Adipose tissue (tissue), 3 donors: ENCODE data around the gene UCN3. TPM values are rescaled to one million over a fixed set of nuclear protein-coding genes. Genes with fewer than 3 reads are reported as not detected.
"Not testable (repeated sequence)": the region's sequence is repeated elsewhere in the genome, so short reads cannot be mapped to it uniquely, and the experiment has no call there.

ENCODE experiments used
- H3K27ac ChIP-seq: one replicate; pipeline ENCODE4 v1.5.1; 2013; ENCODE audit warnings: low read depth, low read length
- WGBS, 3 donors: extraction: QIAGEN DNeasy Blood & Tissue Kit; methylation state at CpG; one replicate each; pipeline ENCODE4 v1.1.7; 2013; 5-methylcytosine and 5-hydroxymethylcytosine counted together
- polyA plus RNA-seq, 3 donors: library from polyadenylated mRNA; stranded (reverse); fragments of 200-250 nt; gene quantifications; one replicate each; pipeline ENCODE4 v1.2.3, GENCODE V29; 2013
- donor health status: healthy with polysubstance abuse.
- donor health status: Bipolar disorder and iron deficiency.
- donor health status: healthy.

UCN3 gene
- polyA plus RNA-seq, 3 donors, result 1.5 TPM; not detected in 2

DNA sequence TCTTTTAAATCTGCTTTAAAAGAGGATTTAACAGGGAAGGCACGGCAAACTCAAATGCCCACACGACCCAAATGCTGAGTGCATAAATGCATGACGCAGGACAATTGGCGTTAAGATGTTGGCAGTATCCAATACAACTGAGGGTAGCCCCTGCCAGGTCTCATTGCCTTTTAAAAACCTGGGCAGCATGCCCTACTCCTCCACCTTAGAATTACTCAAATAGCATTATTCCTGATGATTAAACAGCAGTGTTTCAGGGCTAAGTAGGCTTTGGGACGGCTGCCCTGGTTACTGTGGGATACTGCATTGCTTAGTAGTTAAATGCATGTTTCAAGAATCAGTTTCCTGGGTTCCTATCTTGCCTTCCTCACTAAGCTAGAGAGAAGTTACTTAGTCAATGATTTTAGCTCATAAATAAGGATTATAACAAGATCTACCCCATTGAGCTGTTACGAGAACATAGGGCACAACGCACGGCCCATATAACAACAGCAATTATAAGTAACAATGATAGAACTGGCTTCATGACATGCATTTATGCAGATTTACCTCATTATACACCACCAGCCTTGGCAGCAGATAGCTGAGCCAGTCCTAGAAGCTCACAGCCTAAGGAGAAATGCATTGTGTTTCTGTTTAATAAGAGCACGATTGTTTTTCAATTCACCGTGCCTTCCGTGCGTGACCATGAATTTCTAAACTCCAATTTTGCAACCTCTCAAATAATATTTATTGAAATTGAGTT, 32.0 kb downstream of the UCN3 start:
- WGBS, 3 donors, result 88 to 91% (median 90%) methylated on average over 12 of the region's 12 CpGs
- H3K27ac ChIP-seq, result no peak overlapping the region

DNA sequence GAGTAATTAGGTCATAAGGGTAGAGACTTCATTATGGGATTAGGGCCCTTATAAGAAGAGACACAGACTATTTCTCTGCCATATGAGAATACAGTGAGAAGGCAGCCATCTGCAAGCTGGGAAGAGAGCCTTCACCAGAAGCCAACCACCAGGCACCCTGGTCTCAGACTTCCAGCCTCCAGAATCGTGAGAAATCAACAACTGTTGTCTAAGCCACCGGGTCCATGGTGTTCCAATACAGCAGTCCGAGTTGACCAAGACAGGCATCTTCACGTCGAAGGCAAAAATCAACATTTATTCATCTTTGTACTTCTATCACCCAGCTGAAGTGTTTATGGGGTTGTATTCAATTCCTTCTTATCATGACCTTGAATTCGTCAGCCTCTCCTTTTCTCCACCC, 34.6 kb downstream of the UCN3 start:
- no peak overlapping the region for H3K27ac ChIP-seq
- WGBS, 3 donors, result 29 to 83% (median 74%) methylated on average over 6 of the region's 6 CpGs

DNA sequence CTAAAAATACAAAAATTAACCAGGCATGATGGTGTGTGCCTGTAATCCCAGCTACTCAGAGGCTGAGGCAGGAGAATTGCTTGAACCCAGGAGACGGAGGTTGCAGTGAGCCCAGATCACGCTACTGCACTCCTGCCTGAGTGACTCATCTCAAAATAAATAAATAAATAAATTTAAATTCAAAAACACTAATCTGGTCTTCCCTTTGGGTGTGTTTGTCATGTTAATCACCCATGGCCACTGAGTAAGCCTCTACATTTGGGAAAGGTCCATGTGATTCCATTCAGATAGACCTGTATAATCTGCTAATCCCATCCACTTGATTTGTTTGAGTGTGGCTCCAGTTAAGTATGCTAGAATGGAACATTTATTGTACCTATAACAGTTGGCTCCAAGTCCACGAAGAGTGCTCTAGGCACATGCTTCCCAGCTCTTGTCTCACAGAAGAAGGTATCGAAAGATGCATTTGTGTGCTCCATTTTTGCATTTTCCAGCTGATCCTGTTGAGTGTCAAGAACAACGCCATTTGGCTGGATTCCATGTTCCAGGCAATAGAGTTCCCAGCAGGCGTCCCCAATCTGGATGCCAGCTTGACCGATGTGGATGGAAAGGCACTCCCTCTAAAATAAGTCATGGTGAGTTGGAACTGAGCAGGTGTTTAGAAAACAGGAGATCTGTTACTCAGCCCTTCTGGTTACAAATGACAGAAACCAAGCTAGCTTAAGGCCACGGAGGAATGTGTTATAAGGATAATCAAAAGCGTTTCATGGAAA, 35.9 kb downstream of the UCN3 start:
- WGBS, 3 donors, result 89 to 93% (median 90%) methylated on average over 9 of the region's 9 CpGs
- H3K27ac ChIP-seq, result no peak overlapping the region

DNA sequence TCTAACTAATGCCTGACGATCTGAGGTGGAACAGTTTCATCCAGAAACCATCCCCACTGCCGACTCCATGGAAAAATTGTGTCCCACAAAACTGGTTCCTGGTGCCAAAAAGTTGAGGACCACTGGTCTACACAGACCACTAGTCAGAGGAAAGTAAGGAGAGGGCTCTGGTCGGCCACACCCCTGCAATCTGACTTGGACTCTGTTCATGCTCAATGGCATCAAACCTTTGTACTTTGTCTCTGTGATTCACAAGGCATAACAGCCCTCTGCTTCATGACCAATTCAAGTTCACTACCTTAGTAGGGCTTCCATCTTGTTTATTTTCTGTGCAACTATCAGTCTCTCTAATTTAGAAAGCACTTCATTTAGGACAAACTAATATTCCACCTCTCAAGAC, 38.0 kb downstream of the UCN3 start:
- no peak overlapping the region for H3K27ac ChIP-seq
- WGBS, 3 donors, result 80 to 90% (median 86%) methylated on average over 3 of the region's 3 CpGs

DNA sequence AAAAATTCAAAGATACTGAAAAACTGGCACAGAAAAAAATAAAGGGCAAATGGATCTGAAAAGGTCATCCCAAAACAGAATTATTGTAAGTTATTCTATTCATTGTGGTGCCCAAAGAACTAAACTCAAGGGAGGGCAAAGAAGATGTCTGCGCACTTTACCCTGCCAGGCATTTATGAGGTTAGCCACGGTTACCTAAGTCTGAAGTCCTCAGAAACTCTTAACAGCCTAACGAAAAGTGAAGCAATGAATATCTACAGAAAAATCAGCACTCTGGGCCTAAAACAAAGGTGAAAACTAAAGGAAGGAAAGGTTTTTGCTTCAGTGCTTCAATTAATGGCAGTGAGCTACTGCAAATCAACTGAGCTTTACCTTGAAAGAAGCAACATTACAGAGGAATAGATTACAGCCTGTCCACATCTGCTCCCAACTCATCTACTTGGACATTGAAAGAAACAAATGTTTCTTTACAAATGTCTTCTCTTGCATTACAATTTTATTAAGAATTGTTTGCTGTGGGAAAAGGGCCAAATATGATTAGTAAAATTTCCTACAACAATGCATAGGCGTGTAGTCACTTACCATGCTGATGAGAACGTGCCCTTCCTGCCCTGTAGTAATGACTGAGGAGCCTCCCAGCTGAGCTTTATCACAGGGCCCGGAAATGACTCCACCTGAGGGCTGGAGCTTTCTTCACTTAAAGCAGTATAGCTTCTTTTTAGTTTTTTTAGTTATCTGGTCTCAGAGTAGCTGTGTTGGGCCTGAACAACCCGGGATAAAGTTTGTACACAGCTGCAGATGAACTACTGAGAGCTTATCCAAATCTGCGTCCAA, 39.7 kb downstream of the UCN3 start, which contains the start of gene TUBAL3:
TSS of gene TUBAL3 (minus strand) at position 621 of the 834 bp plus-strand sequence. CDS start at position 585, 36 bp downstream.
- WGBS, 3 donors, result 61 to 78% (median 67%) methylated on average over 8 of the region's 8 CpGs
- H3K27ac ChIP-seq, result no peak within 1 kb of the TSS

DNA sequence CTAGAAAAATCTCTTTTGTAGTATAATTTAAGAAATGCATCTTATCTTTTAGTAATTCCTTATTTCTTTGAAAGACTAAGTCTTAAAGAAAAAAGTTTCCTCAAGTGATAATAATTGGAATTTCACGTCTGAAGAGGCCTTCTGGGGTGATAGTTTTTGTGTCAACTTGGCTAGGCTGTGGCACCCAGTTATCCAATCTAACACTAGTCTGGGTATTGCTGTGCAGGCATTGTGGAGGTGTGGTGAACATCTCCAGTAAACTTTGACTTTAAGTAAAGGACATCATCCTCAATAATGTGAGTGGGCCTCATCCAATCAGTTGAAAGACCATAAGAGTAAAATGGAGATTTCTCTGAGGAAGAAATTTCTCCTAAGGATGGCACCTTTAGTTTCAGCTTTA, 42.2 kb downstream of the UCN3 start:
- no peak overlapping the region for H3K27ac ChIP-seq
- WGBS, 3 donors, result 53 to 80% (median 76%) methylated on average over 1 of the region's 1 CpG

DNA sequence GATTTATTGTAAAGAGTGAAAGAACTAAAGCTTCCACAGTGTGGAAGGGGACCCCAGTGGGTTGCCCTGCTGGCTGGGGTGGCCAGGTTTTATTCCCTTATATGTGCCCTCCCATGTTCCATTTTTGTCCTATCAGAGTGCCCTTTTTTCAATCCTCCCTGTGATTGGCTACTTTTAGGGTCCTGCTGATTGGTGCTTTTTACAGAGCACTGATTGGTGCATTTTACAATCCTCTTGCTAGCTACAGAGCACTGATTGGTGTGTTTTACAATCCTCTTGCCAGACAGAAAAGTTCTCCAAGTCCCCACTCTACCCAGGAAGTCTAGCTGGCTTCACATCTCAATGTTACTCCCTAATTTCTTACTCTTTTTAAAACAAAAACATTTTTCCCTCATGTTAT, 46.0 kb downstream of the UCN3 start:
- H3K27ac ChIP-seq, result not testable (repeated sequence)

DNA sequence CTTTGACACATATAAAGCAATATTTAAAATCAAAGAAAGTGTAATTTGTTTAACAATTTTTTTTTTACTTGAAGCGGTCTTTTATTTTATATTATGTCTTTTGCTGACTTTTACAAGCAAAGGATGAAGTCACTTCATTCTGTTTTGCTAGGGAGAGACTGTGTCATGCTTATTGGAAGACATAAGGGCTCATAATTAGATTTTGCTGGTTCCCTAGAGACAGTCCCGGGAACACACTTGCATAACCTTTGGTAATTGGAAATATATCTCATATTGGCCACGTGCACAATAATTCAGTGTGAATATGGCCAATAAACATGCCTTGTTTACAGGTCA, 47.1 kb downstream of the UCN3 start:
- H3K27ac ChIP-seq, result no peak overlapping the region
- WGBS, 3 donors, result 25 to 37% (median 30%) methylated on average over 3 of the region's 3 CpGs

DNA sequence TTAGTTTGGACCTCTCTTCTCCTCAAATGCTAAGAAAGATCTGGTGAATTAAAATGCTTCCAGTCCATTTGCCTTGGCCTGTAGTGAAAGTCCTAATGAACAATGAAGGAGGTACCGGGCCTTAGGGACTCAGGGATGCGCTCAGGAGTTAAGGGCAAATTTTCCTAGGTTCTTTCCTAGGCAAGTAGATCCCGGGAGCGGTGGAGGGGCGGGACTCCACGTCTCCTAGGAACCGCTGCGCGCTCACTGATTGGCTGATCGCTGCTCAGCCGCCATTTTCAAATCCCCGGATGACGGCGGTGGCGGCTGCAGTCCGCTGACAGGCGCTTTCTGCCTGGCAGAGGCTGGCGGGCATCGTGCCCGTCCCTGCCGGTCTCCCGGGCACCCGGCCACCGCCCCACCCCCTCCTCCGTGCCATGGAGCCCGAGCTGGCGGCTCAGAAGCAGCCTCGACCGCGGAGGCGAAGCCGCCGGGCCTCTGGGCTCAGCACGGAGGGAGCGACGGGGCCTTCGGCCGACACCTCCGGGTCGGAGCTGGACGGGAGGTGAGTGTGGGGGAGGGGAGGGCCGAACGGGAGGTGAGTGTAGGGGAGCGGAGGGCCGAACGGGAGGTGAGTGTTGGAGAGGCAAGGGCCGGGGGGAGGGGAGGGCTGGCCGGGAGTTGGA, 47.6 kb downstream of the UCN3 start, which contains the start of gene NET1:
TSS of gene NET1 (plus strand) at position 281 of the 665 bp plus-strand sequence. CDS start at position 417, 136 bp downstream.
- 0 to 2% (median 1%) methylated on average over 35 to 48 of the region's 48 CpGs for WGBS, 3 donors
- H3K27ac ChIP-seq, result no peak within 1 kb of the TSS

DNA sequence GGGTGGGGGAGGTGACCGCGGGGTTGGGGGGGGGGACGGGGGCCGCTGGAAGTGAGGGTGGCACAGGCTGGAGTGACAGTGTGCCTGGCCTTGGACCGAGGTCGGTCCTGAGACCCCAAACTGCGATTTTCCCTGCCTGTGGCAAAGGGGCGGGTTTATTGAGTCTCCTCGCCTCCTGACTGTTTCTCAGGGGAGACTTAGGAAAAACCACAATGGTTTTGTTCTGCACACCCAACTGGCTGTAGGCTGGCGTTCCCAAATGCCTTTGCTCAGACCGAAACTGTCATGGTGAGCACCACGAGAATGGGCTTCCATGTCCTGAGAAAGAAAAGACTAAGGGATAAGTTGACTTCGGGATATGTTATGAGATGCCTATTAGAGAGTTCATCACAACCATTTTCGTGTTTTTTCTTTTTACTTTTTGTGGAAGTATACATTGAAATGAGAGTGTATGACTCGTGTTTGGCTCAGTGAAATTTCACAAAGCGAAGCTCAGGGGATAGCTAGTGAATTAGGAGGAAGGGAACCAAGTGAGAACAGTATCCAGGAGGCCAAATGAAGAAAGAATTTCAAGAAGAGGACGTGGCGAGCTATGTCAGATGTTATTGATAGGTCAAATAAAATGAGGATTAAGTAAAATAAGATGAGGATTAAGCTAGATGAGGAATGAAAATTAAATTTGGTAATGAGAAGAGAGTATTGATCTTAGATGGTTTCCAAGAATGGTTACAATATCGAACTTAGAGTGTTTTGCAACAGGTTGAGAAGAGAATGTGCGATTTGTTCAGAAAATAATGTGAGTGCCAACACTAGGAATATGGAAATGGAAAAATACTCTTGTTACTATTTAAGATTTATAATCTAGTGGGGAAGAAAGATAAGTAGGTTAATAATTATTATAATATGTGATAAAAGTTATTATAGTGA, 48.5 kb downstream of the UCN3 start:
- H3K27ac ChIP-seq, result no peak overlapping the region
- 7 to 23% (median 19%) methylated on average over 18 to 20 of the region's 20 CpGs for WGBS, 3 donors

DNA sequence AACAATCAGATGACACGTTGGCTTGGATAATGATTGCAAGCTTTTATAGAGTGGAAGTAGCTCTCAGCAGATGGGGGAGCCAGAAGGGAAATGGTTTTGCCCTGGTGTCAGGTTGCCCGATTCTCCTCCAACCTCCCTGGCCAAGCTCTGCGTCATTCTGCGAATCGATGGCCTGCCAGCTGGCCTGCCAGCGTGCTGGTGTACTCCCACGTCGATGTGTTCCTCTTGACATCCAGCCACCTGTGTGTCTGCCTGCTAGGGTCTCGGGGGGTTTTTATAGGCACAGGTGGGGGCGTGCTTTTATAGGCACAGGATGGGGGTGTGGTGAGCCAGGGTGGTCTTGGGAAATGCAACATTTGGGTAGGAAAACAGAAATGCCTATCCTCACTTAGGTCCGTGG, 52.2 kb downstream of the UCN3 start:
- no peak overlapping the region for H3K27ac ChIP-seq
- 93 to 95% (median 93%) methylated on average over 11 of the region's 11 CpGs for WGBS, 3 donors

DNA sequence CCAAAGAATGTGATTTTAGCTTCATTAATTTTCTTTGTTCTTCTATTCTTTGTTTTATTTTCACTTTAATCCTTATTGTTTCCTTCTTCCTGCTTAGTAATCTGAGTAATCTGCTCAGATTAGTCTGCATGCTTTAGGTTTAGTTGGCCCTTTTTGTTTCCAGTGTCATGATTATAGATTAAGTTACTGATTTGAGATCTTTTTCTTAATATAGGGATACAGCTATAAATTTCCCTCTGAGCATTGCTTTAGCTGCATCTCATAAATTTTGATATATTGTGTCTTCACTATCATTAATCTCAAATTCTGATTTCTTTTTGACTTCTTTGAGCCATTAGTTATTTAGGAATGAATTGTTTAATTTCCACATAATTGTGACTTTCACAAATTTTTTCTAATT, 53.8 kb downstream of the UCN3 start:
- H3K27ac ChIP-seq, result no peak overlapping the region

DNA sequence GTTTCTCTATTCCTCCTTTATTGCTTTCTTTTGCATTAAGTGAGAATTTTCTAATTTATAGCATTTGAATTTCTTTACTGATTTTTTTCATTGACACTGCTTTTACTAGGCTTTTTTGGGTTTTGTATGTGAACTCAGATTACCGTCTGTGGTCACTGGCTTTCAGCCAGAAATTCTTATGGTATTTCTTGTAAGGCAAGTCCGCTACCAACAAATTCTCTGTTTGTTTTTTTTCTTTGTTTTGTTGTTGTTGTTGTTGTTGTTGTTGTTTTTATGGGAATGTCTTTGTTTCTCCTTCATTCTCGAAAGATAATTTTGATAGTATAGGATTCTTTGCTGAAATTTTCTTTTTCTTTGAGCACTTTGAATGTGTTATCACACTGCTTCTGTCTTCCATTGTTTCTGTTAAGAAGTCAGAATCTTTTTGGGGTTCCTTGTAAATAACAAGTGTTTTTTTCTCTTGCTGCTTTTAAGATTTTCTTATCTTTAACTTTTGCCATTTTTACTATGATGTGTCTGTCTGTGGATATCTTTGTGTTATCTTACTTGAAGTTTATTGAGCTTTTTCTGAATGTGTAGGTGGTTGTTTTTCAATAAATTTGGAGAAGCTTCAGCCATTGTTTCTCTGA, 54.8 kb downstream of the UCN3 start:
- 81 to 97% (median 93%) methylated on average over 3 of the region's 3 CpGs for WGBS, 3 donors
- H3K27ac ChIP-seq, result no peak overlapping the region

DNA sequence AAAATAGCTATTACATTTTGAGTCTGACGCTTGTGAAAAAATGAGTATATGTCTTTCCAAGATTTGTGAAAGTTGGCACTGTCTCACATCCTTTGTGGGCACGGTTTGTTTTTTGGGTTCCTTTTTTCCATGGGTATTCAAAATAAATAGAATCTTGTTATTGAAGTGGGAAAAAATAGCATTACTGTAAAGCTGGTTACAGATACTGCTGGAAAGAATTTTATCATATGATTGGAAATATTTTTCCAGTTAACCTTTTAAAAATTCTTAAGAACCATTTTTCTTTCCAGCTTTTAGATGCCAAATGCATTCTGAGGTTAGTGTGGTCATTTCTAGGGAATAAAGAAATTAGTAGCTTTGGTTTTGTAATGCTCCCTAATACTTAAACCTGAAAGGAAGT, 59.0 kb downstream of the UCN3 start:
- H3K27ac ChIP-seq, result no peak overlapping the region
- WGBS, 3 donors, result 19 to 43% (median 23%) methylated on average over 2 of the region's 2 CpGs
